WTC11 (cell line): ENCODE data around the gene PPFIBP2. TPM values are rescaled to one million over a fixed set of nuclear protein-coding genes. Genes with fewer than 3 reads are reported as not detected.

ENCODE experiments used
- ATAC-seq: fragments of 200-7000 bp; cut with Tn5 transposase; 2 replicates; pipeline ENCODE4 v1.10.0; 2021; ENCODE audit warnings: mild to moderate bottlenecking, moderate library complexity
- CTCF ChIA-PET: fragments of 300-600 bp; sonication (Branson Sonifier 250); formaldehyde crosslinking; loops from one replicate; lab custom pipeline; 2021; ENCODE audit warnings: antibody characterized with exemption; lab: Charles Lee
- POLR2A ChIA-PET: fragments of 350-600 bp; sonication (Branson Sonifier 250); formaldehyde crosslinking; loops from one replicate; lab custom pipeline; 2021; ENCODE audit warnings: antibody characterized with exemption; lab: Charles Lee
- DNase-seq: peaks from one replicate; pipeline ENCODE4 v3.0.0; 2021; ENCODE audit warnings: low spot score
- H3K27ac Mint-ChIP-seq: 2 replicates; pipeline ENCODE4 v1.8.0; 2021; ENCODE audit warnings: mixed read lengths
- H3K27me3 Mint-ChIP-seq: 2 replicates; pipeline ENCODE4 v1.8.0; 2021; ENCODE audit warnings: low read depth, mild to moderate bottlenecking, moderate library complexity, mixed read lengths
- H3K36me3 Mint-ChIP-seq: 2 replicates; pipeline ENCODE4 v1.8.0; 2021; ENCODE audit warnings: mixed read lengths
- H3K4me1 Mint-ChIP-seq: 2 replicates; pipeline ENCODE4 v1.8.0; 2022; ENCODE audit warnings: mixed read lengths
- H3K4me3 Mint-ChIP-seq: 2 replicates; pipeline ENCODE4 v1.8.0; 2021; ENCODE audit warnings: mild to moderate bottlenecking, moderate library complexity, mixed read lengths
- H3K9me3 Mint-ChIP-seq: 2 replicates; pipeline ENCODE4 v1.8.0; 2021; ENCODE audit warnings: mixed read lengths
- ATF1 ChIP-seq: sonication (generic); formaldehyde crosslinking; IDR thresholded peaks from 2 replicates; pipeline ENCODE4 v1.8.1; 2023; ENCODE audit warnings: mild to moderate bottlenecking, moderate library complexity, missing genetic modification reagents
- CBFB ChIP-seq: sonication (generic); formaldehyde crosslinking; IDR thresholded peaks from 2 replicates; pipeline ENCODE4 v1.8.1; 2022; ENCODE audit warnings: mild to moderate bottlenecking, low read depth, missing genetic modification reagents
- CDX4 ChIP-seq: fragments of 250-450 bp; sonication (Bioruptor Pico); IDR thresholded peaks from 2 replicates; pipeline ENCODE4 v1.9.0; 2021; ENCODE audit warnings: moderate library complexity, mild to moderate bottlenecking, inconsistent platforms, borderline replicate concordance
- CREM ChIP-seq: sonication (generic); formaldehyde crosslinking; IDR thresholded peaks from 2 replicates; pipeline ENCODE4 v1.8.1; 2022; ENCODE audit warnings: mild to moderate bottlenecking, missing genetic modification reagents, moderate library complexity
- ESRRA ChIP-seq: sonication (generic); formaldehyde crosslinking; IDR thresholded peaks from 2 replicates; pipeline ENCODE4 v1.8.1; 2022; ENCODE audit warnings: mild to moderate bottlenecking, missing genetic modification reagents, borderline replicate concordance
- FOXK1 ChIP-seq: sonication (generic); formaldehyde crosslinking; IDR thresholded peaks from 2 replicates; pipeline ENCODE4 v1.8.0; 2022; ENCODE audit warnings: mild to moderate bottlenecking, moderate library complexity, missing genetic modification reagents
- IRF1 ChIP-seq: sonication (generic); formaldehyde crosslinking; IDR thresholded peaks from 2 replicates; pipeline ENCODE4 v1.8.0; 2023; ENCODE audit warnings: missing genetic modification reagents
- JAZF1 ChIP-seq: fragments of 250-450 bp; sonication (Bioruptor Pico); IDR thresholded peaks from 2 replicates; pipeline ENCODE4 v1.9.0; 2021; ENCODE audit warnings: moderate library complexity, mild to moderate bottlenecking, inconsistent platforms
- MXD4 ChIP-seq: fragments of 250-450 bp; sonication (Bioruptor Pico); IDR thresholded peaks from 2 replicates; pipeline ENCODE4 v1.8.0; 2021; ENCODE audit warnings: mild to moderate bottlenecking, moderate library complexity, borderline replicate concordance
- NFE2L1 ChIP-seq: sonication (generic); formaldehyde crosslinking; IDR thresholded peaks from 2 replicates; pipeline ENCODE4 v1.8.1; 2023; ENCODE audit warnings: missing genetic modification reagents
- NR1H2 ChIP-seq: sonication (generic); formaldehyde crosslinking; IDR thresholded peaks from 2 replicates; pipeline ENCODE4 v1.9.0; 2021; ENCODE audit warnings: mild to moderate bottlenecking, moderate library complexity, missing genetic modification reagents
- TEAD4 ChIP-seq: sonication (generic); formaldehyde crosslinking; IDR thresholded peaks from 2 replicates; pipeline ENCODE4 v1.8.0; 2022; ENCODE audit warnings: mild to moderate bottlenecking, missing genetic modification reagents
- USF2 ChIP-seq: sonication (generic); formaldehyde crosslinking; IDR thresholded peaks from 2 replicates; pipeline ENCODE4 v1.8.1; 2023; ENCODE audit warnings: mild to moderate bottlenecking, missing genetic modification reagents, moderate library complexity
- ZBTB43 ChIP-seq: sonication (generic); formaldehyde crosslinking; IDR thresholded peaks from 2 replicates; pipeline ENCODE4 v1.8.1; 2023; ENCODE audit warnings: mild to moderate bottlenecking, missing genetic modification reagents
- ZNF219 ChIP-seq: sonication (generic); formaldehyde crosslinking; IDR thresholded peaks from 2 replicates; pipeline ENCODE4 v1.8.0; 2023; ENCODE audit warnings: missing genetic modification reagents, mild to moderate bottlenecking, borderline replicate concordance
- ZNF423 ChIP-seq: fragments of 250-450 bp; sonication (Bioruptor Pico); IDR thresholded peaks from 2 replicates; pipeline ENCODE4 v2.1.2; 2022; ENCODE audit warnings: mild to moderate bottlenecking, moderate library complexity
- ZNF671 ChIP-seq: fragments of 250-450 bp; sonication (Bioruptor Pico); IDR thresholded peaks from 2 replicates; pipeline ENCODE4 v1.8.0; 2021; ENCODE audit warnings: mild to moderate bottlenecking
- total RNA-seq: library from RNA; stranded (reverse); gene quantifications from 3 replicates; pipeline ENCODE4 v1.2.3, GENCODE V29; 2021
- TF ChIP-seq, protein P1 (sequence below): sonication (generic); formaldehyde crosslinking; IDR thresholded peaks from 2 replicates; pipeline ENCODE4 v1.8.0; 2022; ENCODE audit warnings: mild to moderate bottlenecking, missing genetic modification reagents
- TF ChIP-seq, protein P2 (sequence below): fragments of 250-450 bp; sonication (Bioruptor Pico); IDR thresholded peaks from 2 replicates; pipeline ENCODE4 v1.9.0; 2021; ENCODE audit warnings: mild to moderate bottlenecking
- TF ChIP-seq, protein P3 (sequence below): sonication (generic); formaldehyde crosslinking; IDR thresholded peaks from 2 replicates; pipeline ENCODE4 v1.8.1; 2022; ENCODE audit warnings: low read depth, mild to moderate bottlenecking, moderate library complexity, missing genetic modification reagents, borderline replicate concordance

PPFIBP2 gene
- total RNA-seq, 1 experiment from 2014 or later: 21.4 TPM

GRCh38 chr11:7486098-7486780 is 27.6 kb upstream of the PPFIBP2 start:
- H3K27me3 Mint-ChIP-seq: no peaks in the 10 kb centered on the region
- H3K4me1 Mint-ChIP-seq: peaks cover 31% of the 10 kb centered on the region
- H3K9me3 Mint-ChIP-seq: 0 out of 2 replicates have a peak, but pooled peaks cover 4% of the 10 kb centered on the region
- ChIA-PET POLR2A (interaction anchor here (0.5 kb wide), 1 partner anchor 81 kb away, joined by 4 read pairs; no protein-coding TSS in a partner anchor), CTCF (interaction anchor here (1.3 kb wide), 1 partner anchor 63 kb away, joined by 5 read pairs; no protein-coding TSS in a partner anchor)
- H3K36me3 Mint-ChIP-seq: no peaks in the 10 kb centered on the region
- H3K4me3 Mint-ChIP-seq: no peak overlapping the region
- TF ChIP-seq FOXK1 (CRISPR knock-in tag) (no peak), ZBTB43 (CRISPR knock-in tag) (no peak), NFE2L1 (CRISPR knock-in tag) (no peak), ESRRA (CRISPR knock-in tag) (no peak), USF2 (CRISPR knock-in tag) (no peak), MXD4 (no peak)
- TF ChIP-seq, protein P1, sequence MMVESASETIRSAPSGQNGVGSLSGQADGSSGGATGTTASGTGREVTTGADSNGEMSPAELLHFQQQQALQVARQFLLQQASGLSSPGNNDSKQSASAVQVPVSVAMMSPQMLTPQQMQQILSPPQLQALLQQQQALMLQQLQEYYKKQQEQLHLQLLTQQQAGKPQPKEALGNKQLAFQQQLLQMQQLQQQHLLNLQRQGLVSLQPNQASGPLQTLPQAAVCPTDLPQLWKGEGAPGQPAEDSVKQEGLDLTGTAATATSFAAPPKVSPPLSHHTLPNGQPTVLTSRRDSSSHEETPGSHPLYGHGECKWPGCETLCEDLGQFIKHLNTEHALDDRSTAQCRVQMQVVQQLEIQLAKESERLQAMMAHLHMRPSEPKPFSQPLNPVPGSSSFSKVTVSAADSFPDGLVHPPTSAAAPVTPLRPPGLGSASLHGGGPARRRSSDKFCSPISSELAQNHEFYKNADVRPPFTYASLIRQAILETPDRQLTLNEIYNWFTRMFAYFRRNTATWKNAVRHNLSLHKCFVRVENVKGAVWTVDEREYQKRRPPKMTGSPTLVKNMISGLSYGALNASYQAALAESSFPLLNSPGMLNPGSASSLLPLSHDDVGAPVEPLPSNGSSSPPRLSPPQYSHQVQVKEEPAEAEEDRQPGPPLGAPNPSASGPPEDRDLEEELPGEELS (CRISPR knock-in tag): no peak
- TF ChIP-seq, protein P2, sequence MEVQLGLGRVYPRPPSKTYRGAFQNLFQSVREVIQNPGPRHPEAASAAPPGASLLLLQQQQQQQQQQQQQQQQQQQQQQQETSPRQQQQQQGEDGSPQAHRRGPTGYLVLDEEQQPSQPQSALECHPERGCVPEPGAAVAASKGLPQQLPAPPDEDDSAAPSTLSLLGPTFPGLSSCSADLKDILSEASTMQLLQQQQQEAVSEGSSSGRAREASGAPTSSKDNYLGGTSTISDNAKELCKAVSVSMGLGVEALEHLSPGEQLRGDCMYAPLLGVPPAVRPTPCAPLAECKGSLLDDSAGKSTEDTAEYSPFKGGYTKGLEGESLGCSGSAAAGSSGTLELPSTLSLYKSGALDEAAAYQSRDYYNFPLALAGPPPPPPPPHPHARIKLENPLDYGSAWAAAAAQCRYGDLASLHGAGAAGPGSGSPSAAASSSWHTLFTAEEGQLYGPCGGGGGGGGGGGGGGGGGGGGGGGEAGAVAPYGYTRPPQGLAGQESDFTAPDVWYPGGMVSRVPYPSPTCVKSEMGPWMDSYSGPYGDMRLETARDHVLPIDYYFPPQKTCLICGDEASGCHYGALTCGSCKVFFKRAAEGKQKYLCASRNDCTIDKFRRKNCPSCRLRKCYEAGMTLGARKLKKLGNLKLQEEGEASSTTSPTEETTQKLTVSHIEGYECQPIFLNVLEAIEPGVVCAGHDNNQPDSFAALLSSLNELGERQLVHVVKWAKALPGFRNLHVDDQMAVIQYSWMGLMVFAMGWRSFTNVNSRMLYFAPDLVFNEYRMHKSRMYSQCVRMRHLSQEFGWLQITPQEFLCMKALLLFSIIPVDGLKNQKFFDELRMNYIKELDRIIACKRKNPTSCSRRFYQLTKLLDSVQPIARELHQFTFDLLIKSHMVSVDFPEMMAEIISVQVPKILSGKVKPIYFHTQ: no peak
- H3K27ac Mint-ChIP-seq: no peak overlapping the region
- DNase-seq (no peak), ATAC-seq (no peak)

DNA sequence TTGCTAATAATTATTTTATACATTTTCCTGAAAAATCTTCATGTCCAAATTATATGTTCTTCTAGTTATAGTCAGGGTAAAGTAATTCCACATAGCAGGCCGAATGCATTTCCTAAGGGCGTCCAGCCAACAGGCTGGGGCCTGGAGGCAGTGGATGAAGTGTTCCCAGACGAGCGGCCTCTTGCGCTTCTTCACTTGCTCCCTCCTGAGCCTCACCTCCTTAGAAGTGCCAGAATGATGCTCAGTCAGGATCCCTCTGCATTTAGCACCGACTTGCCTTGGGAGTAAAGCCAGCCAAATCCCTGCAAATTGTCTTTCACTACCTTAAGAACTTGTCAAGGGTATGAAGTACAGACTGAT is 27.0 kb upstream of the PPFIBP2 start:
- Mint-ChIP-seq H3K36me3 (no peaks in the 10 kb centered on the region), H3K27ac (no peak overlapping the region), H3K9me3 (0 out of 2 replicates have a peak, but pooled peaks cover 4% of the 10 kb centered on the region), H3K27me3 (no peaks in the 10 kb centered on the region), H3K4me3 (no peak overlapping the region), H3K4me1 (peaks cover 36% of the 10 kb centered on the region)
- DNase-seq (no peak), ATAC-seq (no peak)
- ChIA-PET CTCF (no interaction called here), POLR2A (interaction anchor here (0.5 kb wide), 1 partner anchor 82 kb away, joined by 4 read pairs; no protein-coding TSS in a partner anchor)
- TF ChIP-seq IRF1 (CRISPR knock-in tag) (no peak), TEAD4 (CRISPR knock-in tag) (no peak), CREM (CRISPR knock-in tag) (no peak), ZNF671 (CRISPR knock-in tag) (no peak), ZNF423 (CRISPR knock-in tag) (no peak), JAZF1 (CRISPR knock-in tag) (no peak), ZNF219 (CRISPR knock-in tag) (no peak), NR1H2 (no peak), ATF1 (CRISPR knock-in tag) (no peak), FOXK1 (CRISPR knock-in tag) (no peak), CBFB (no peak), CDX4 (CRISPR knock-in tag) (no peak)
- TF ChIP-seq, protein P3, sequence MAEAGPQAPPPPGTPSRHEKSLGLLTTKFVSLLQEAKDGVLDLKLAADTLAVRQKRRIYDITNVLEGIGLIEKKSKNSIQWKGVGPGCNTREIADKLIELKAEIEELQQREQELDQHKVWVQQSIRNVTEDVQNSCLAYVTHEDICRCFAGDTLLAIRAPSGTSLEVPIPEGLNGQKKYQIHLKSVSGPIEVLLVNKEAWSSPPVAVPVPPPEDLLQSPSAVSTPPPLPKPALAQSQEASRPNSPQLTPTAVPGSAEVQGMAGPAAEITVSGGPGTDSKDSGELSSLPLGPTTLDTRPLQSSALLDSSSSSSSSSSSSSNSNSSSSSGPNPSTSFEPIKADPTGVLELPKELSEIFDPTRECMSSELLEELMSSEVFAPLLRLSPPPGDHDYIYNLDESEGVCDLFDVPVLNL (CRISPR knock-in tag): no peak
